Measurements from ENCODE around the gene ARMC6. TPM values are rescaled to one million over a fixed set of nuclear protein-coding genes. Genes with fewer than 3 reads are reported as not detected.

Gene ARMC6
- total and polyA plus RNA-seq, 2 experiments from 2014 or later = 40.9 to 112 TPM

DNA sequence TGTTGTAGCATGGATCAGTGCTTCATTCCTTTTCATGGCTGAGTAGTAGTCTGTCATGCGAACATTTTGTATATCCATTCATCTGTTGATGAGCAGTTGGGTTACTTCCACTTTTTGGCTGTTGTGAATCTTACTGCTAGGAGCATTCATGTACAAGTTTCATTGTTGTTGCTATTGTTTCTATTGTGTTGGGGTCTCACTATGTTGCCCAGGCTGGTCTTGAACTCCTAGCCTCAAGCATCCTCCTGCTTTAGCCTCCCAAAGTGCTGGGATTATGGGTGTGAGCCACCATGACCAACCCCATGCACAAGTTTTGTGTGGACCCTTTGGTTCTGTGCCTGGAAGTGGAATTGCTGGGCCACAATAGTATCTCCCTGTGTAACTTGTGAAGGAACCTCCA is 46.2 kb downstream of the ARMC6 start (continued):
- TF ChIP-seq REST (IDR thresholded peaks at IDR 0.05; ENCODE audit: unreplicated experiment) (no peak), ETS1 (IDR thresholded peaks at IDR 0.05) (no peak), STAT1 (IDR thresholded peaks at IDR 0.05; ENCODE audit: unreplicated experiment) (no peak), NANOG (IDR thresholded peaks at IDR 0.05; ENCODE audit: borderline replicate concordance) (no peak), ZNF114 (CRISPR knock-in tag; IDR thresholded peaks at IDR 0.05) (no peak), POLR2AphosphoS5 (IDR thresholded peaks at IDR 0.05; ENCODE audit: low read depth) (no peak), CREB1 (CRISPR knock-in tag; IDR thresholded peaks at IDR 0.05; ENCODE audit: low read depth) (no peak), JUNB (IDR thresholded peaks at IDR 0.05; ENCODE audit: unreplicated experiment) (no peak), EZH2phosphoT487 (IDR thresholded peaks at IDR 0.05; ENCODE audit: unreplicated experiment) (no peak)
- TF ChIP-seq, protein P1, sequence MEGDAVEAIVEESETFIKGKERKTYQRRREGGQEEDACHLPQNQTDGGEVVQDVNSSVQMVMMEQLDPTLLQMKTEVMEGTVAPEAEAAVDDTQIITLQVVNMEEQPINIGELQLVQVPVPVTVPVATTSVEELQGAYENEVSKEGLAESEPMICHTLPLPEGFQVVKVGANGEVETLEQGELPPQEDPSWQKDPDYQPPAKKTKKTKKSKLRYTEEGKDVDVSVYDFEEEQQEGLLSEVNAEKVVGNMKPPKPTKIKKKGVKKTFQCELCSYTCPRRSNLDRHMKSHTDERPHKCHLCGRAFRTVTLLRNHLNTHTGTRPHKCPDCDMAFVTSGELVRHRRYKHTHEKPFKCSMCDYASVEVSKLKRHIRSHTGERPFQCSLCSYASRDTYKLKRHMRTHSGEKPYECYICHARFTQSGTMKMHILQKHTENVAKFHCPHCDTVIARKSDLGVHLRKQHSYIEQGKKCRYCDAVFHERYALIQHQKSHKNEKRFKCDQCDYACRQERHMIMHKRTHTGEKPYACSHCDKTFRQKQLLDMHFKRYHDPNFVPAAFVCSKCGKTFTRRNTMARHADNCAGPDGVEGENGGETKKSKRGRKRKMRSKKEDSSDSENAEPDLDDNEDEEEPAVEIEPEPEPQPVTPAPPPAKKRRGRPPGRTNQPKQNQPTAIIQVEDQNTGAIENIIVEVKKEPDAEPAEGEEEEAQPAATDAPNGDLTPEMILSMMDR (conservative IDR thresholded peaks at IDR 0.05; ENCODE audit: low read depth in 2 of 2) = no peak

DNA sequence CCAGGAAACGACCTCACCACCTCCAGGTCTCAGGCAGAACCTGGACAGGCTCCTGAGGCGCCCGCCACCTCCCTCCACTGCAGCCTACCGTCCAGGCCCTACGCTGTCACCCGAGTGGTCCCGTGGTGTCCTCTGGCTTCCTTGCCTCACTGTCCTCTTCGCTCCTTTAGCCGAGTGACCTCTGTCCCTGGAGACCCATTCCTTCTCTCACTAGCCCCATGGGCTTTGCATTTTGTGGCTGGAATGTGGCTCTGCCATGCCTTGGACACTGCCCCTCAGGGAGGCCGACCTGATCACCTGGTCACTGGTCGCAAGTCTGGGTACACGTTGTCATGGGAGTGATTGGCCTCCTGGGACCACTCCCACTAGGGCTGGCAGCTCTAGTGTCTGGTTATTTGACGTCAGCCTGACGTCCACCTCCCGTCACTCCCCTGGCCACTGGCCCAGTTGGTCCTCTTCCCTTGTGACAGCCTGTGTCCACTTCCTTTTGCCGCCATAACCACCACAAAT is 48.3 kb downstream of the ARMC6 start:
- DNase-seq (ENCODE audit: low spot score) = no peak
- Histone ChIP-seq H3K27ac (ENCODE audit: low read depth) (no peak overlapping the region), H2AFZ (no peak overlapping the region)

More for the DNA sequence above, 48.3 kb downstream of the ARMC6 start:
- Histone ChIP-seq H3K4me1 (ENCODE audit: insufficient read depth) (no peaks in the 10 kb centered on the region), H3F3A (replicated peaks; ENCODE audit: low read depth) (no peaks in the 10 kb centered on the region), H4K20me1 (replicated peaks; ENCODE audit: insufficient read depth) (no peaks in the 10 kb centered on the region), H3K4me2 (no peak overlapping the region), H3K4me3 (no peak overlapping the region), H3K27me3 (ENCODE audit: insufficient read depth) (peaks cover 15% of the 10 kb centered on the region; the same call in 1 of the 2 replicates), H3K79me2 (replicated peaks; ENCODE audit: insufficient read depth) (no peaks in the 10 kb centered on the region), H3K36me3 (ENCODE audit: insufficient read depth) (no peaks in the 10 kb centered on the region), H3K9me2 (ENCODE audit: insufficient read depth) (0 out of 2 replicates have a peak, but pooled peaks cover 4% of the 10 kb centered on the region)
- no peak for ATAC-seq
- H3K9me3 Mint-ChIP-seq = no peaks in the 10 kb centered on the region
- TF ChIP-seq, protein P1 (conservative IDR thresholded peaks at IDR 0.05; ENCODE audit: low read depth in 2 of 2) = no peak
- no peak for TF ChIP-seq STAT1 (IDR thresholded peaks at IDR 0.05; ENCODE audit: unreplicated experiment)
- peaks cover 17% of the 10 kb centered on the region for H3K27me3 Mint-ChIP-seq (ENCODE audit: insufficient read depth, low read depth, poor library complexity)
- no peaks in the 10 kb centered on the region for H3K36me3 Mint-ChIP-seq (ENCODE audit: low read depth)
- H3K4me1 Mint-ChIP-seq = no peaks in the 10 kb centered on the region
- no peak overlapping the region for H3K27ac Mint-ChIP-seq
- H3K4me3 Mint-ChIP-seq = no peak overlapping the region
